GM12873 (cell line): Measurements from ENCODE around the gene MAGI3.

Source experiments
- CTCF ChIP-seq: IDR thresholded peaks from 2 replicates; pipeline ENCODE4 v1.5.1; 2012; ENCODE audit warnings: low read depth, mild to moderate bottlenecking, moderate library complexity, low read length, control low read depth; ENCODE audit not compliant: insufficient read depth; ENCODE audit errors: missing control alignments

The MAGI3 gene

DNA sequence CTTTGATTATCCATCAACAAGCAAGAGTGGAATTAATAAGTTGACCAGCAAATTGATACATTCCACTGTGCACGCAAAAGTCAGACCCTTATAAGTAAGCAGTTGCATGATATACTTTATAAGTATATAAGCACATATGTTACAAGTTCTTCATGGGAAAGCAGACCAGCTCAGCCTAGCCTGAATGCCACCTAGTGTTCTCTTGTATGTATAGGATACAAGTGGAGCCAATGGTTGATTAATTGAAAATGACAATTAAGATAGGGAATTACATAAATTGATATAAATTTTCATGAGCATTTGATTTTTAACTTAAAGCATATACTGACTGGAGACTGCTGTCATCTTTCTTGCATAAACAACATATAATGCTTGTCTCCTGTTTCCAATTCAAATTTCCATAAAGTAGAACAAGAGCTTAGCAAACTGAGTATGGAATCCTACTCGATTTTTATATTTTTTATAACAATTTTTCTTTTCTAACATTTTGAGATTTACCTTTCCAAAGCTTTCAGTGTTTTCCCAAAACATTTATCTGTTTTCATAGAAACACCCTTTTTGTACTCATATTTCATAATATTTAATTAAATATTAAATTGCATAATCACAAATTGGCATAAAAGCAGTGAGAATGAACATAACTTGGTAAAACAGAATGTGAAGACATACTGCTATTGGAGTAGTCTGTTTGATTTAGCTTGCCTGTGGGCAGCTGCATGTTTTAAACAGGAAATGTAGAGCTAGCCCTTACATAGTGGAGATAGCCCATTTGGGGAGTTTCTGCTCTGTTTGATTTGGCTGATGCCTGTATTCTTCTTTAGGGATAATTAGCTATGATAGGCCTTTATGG, 62.8 kb downstream of the MAGI3 start:
- TF ChIP-seq CTCF = peak; percentile 43

GRCh38 chr1:113453771-113454083, 63.4 kb downstream of the MAGI3 start:
- TF ChIP-seq CTCF = no peak

GRCh38 chr1:113455374-113455773, 65.1 kb downstream of the MAGI3 start:
- no peak for TF ChIP-seq CTCF

- no peak for TF ChIP-seq CTCF
Measured at GRCh38 chr1:113456967-113457366, 66.7 kb downstream of the MAGI3 start.

- no peak for TF ChIP-seq CTCF
Measured at GRCh38 chr1:113459279-113459678, 69.0 kb downstream of the MAGI3 start.

GRCh38 chr1:113467991-113468390, 77.7 kb downstream of the MAGI3 start:
- TF ChIP-seq CTCF = no peak

GRCh38 chr1:113479713-113480676, 89.7 kb downstream of the MAGI3 start:
- TF ChIP-seq CTCF = no peak
